Neutrophil (primary cell): ENCODE measurements around the gene INO80D.
"Not testable (repeated sequence)": the region's sequence is repeated elsewhere in the genome, so short reads cannot be mapped to it uniquely, and the experiment has no call there.

Experiments used
- H3K27ac ChIP-seq: fragments of 200-600 bp; sonication (generic); 2 replicates; pipeline ENCODE4 v1.5.1; 2016; ENCODE audit warnings: mild to moderate bottlenecking, moderate library complexity
- H3K27me3 ChIP-seq: fragments of 200-600 bp; sonication (generic); 2 replicates; pipeline ENCODE4 v1.6.0; 2016; ENCODE audit warnings: mild to moderate bottlenecking
- H3K36me3 ChIP-seq: fragments of 200-600 bp; sonication (generic); 2 replicates; pipeline ENCODE4 v1.5.1; 2017
- H3K4me1 ChIP-seq, 2 experiments: fragments of 200-600 bp in 1 of 2; sonication (generic) in 1 of 2; 1 replicate in 1 of 2; 2 replicates in 1 of 2; pipeline versions ENCODE4 v1.5.1 to v1.6.1; 2013 to 2016; ENCODE audit warnings: low read depth in 1 of 2, low read length in 1 of 2, mild to moderate bottlenecking in 1 of 2, moderate library complexity in 1 of 2; ENCODE audit not compliant: control insufficient read depth in 1 of 2, insufficient read depth in 1 of 2
- H3K4me3 ChIP-seq, 2 experiments: fragments of 200-600 bp in 1 of 2; sonication (generic) in 1 of 2; 1 replicate in 1 of 2; 2 replicates in 1 of 2; pipeline ENCODE4 v1.5.1; 2013 to 2016; ENCODE audit warnings: low read depth in 1 of 2, low read length in 1 of 2, mild to moderate bottlenecking in 1 of 2, moderate library complexity in 1 of 2
- H3K9me3 ChIP-seq: fragments of 200-600 bp; sonication (generic); 2 replicates; pipeline ENCODE4 v1.5.1; 2016
- CTCF ChIP-seq: fragments of 200-600 bp; sonication (generic); IDR thresholded peaks from 2 replicates; pipeline ENCODE4 v1.5.1; 2016; ENCODE audit warnings: antibody characterized with exemption

INO80D gene

DNA sequence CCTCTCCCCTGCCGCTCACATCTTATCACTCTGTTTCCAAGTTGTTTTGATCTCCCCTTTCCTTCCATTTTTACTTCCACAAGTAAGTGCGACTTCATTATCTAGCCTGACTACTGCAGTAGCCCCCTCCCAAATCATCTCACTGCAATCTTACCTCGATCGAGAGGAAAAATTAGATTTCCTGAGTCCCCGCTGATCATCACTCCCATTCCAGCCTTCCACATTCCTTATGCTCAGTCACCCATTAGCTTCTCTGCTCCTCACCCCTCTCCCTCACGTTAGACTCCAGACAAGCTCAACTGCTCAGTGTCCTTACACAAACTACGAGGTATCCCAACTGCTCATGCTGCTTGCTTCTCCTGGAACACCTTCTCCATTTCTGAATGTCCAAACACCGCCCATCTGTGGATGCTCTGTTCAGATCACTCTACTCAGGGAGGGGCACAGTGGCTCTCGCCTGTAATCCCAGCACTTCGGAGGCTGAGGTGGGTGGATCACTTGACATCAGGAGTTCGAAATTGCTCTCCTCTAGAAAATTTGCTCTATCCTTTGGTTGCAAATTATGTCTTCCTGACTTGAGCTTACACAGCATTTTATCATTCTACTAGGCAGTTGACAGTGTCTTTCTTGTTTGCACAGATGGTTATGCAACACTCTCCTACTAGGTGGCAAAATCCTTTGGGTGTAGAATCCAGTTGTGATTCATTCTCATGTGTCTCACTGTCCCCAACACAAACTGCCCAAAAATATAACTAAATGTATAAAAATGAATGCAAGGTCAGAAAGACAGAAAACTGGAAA, 96.5 kb downstream of the INO80D start:
- H3K9me3 ChIP-seq = no peaks in the 10 kb centered on the region
- no peaks in the 10 kb centered on the region for H3K27me3 ChIP-seq
- no peak overlapping the region for H3K4me3 ChIP-seq
- H3K27ac ChIP-seq = no peak overlapping the region
- H3K36me3 ChIP-seq = peaks cover 16% of the 10 kb centered on the region
- H3K4me1 ChIP-seq = peaks cover 27 to 29% of the 10 kb centered on the region in 2 experiments
- no peak for TF ChIP-seq CTCF

DNA sequence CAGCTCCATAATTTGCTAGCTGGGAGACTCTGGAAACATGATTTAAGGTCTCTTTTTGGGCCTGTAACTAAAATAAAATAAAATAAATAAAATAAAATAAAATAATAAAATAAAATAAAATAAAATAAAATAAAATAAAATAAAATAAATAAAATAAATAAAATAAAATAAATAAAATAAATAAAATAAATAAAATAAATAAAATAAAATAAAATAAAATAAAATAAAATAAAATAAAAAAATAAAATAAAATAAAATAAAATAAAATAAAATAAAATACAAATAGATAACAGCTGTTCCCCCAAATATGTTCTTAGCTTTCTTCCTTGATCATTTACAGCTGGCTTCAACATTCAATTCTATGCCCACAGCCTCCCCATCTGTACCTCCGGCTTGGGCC, 97.3 kb downstream of the INO80D start:
- peaks cover 14% of the 10 kb centered on the region for H3K36me3 ChIP-seq
- H3K4me1 ChIP-seq = peaks cover 29 to 31% of the 10 kb centered on the region in 2 experiments
- not testable (repeated sequence) for H3K27ac ChIP-seq, H3K27me3 ChIP-seq, H3K4me3 ChIP-seq, H3K9me3 ChIP-seq

DNA sequence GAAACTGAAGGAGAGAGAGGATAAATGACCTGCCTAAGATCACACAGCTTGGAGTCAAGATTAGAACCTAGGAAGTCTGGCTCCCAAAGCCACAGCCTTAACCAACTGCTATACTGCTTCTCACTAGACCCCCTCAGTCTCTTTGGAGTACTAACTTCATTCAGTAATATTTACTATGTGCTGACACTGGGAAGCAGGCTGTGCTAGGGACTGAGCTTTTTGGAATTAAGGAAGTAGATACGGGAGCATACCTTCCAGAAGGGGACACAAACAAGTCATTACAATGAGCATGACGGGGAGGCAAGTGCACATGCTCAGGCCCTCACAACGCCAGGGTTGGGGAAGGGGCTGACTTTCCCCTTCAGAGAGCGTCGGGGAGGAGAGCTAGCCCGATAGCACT, 97.7 kb downstream of the INO80D start:
- Histone ChIP-seq H3K36me3 (peaks cover 14% of the 10 kb centered on the region), H3K27me3 (no peaks in the 10 kb centered on the region), H3K4me1 (peaks cover 29 to 31% of the 10 kb centered on the region in 2 experiments), H3K9me3 (no peaks in the 10 kb centered on the region), H3K4me3 (no peak overlapping the region), H3K27ac (peak overlapping the region; percentile 33)
- no peak for TF ChIP-seq CTCF

- H3K9me3 ChIP-seq, H3K27ac ChIP-seq, H3K36me3 ChIP-seq, H3K4me3 ChIP-seq, H3K27me3 ChIP-seq: not testable (repeated sequence)
- H3K4me1 ChIP-seq = peaks cover 29 to 31% of the 10 kb centered on the region in 2 experiments
Measured at GRCh38 chr2:205986334-205986733, 99.6 kb downstream of the INO80D start.

DNA sequence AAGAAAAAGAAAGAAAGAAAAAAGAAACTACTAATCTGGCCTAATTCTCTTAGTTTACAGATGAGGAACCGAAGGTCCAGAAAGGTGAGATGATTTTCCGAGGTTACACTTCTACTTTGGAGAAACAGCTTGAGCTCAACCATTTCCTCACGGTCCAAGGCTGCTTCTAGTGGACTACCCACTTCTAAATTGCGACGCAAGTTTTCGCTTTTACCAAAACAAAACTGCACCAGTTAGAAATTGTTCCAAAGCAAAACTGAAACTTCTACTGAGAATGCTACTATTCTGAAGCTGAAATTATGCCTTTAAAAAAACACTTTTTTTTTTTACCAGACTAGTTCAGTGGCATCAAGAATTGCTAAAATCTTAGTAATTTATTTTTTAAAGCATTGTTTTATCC, 101.6 kb downstream of the INO80D start:
- Histone ChIP-seq H3K4me3 (no peak overlapping the region), H3K27ac (no peak overlapping the region), H3K27me3 (no peaks in the 10 kb centered on the region), H3K36me3 (no peaks in the 10 kb centered on the region), H3K9me3 (no peaks in the 10 kb centered on the region), H3K4me1 (peaks cover 25 to 28% of the 10 kb centered on the region in 2 experiments)
- TF ChIP-seq CTCF = no peak

DNA sequence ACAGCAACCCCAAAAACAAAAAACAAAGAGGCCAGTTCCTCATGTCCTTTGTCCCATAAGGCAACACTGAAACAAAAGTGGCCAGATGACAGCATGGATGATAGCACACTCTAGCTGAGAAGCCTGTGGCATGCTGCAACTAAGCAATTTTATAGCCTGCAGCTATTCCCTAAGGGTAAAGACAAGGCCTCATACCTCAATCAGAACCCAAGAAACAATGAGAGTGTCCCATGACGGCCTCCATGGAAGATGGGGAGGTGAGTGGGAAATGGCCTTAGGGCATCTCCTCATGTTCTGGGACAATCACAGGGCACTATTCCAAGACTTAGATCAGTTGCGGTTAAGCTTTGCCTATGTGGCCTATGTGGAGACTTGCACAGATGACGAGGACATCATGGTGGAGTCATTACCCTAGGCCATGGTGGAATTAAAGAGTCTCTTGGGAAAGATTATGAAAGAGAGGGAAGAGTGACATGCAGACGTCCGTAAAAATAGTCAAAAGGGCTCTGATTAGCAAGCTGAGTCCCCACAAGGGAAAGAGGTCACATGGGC, 103.1 kb downstream of the INO80D start:
- TF ChIP-seq CTCF = no peak
- H3K27ac ChIP-seq = no peak overlapping the region
- no peak overlapping the region for H3K4me3 ChIP-seq
- no peaks in the 10 kb centered on the region for H3K36me3 ChIP-seq
- peaks cover 18 to 20% of the 10 kb centered on the region in 2 experiments for H3K4me1 ChIP-seq
- H3K27me3 ChIP-seq = no peaks in the 10 kb centered on the region
- H3K9me3 ChIP-seq = no peaks in the 10 kb centered on the region

- H3K27me3 ChIP-seq, H3K9me3 ChIP-seq, H3K4me3 ChIP-seq, H3K4me1 ChIP-seq, H3K27ac ChIP-seq, H3K36me3 ChIP-seq: not testable (repeated sequence)
Measured at GRCh38 chr2:205978728-205979127, 107.2 kb downstream of the INO80D start.

DNA sequence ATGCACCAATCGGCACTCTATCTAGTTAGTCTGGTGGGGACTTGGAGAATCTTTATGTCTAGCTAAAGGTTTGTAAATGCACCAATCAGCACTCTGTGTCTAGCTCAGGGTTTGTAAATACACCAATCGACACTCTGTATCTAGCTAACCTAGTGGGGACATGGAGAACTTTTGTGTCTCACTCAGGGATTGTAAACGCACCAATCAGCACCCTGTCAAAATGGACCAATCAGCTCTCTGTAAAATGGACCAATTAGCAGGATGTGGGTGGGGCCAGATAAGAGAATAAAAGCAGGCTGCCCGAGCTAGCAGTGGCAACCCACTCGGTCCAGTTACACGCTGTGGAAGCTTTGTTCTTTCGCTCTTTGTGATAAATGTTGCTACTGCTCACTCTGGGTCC, 108.3 kb downstream of the INO80D start:
- H3K36me3 ChIP-seq, H3K4me1 ChIP-seq, H3K4me3 ChIP-seq, H3K27me3 ChIP-seq, H3K9me3 ChIP-seq, H3K27ac ChIP-seq: not testable (repeated sequence)

GRCh38 chr2:205976934-205977659, 108.9 kb downstream of the INO80D start:
- not testable (repeated sequence) for H3K27ac ChIP-seq, H3K4me1 ChIP-seq, H3K36me3 ChIP-seq, H3K9me3 ChIP-seq, H3K27me3 ChIP-seq, H3K4me3 ChIP-seq
